22Rv1 (cell line): Measurements from ENCODE around the gene COPS6.

ENCODE experiments used
- CTCF ChIP-seq: fragments of 450-650 bp; IDR thresholded peaks from 2 replicates; pipeline ENCODE4 v1.5.1; 2017; ENCODE audit warnings: mild to moderate bottlenecking
- ZFX ChIP-seq: fragments of 450-650 bp; IDR thresholded peaks from 2 replicates; pipeline ENCODE4 v1.6.1; 2017; ENCODE audit warnings: antibody characterized with exemption, borderline replicate concordance

GRCh38 chr7:100087055-100087750, 1.6 kb upstream of the COPS6 start:
- no peak for TF ChIP-seq CTCF
- no peak for TF ChIP-seq ZFX
